ENCODE results near the gene TNRC6C. TPM values are rescaled to one million over a fixed set of nuclear protein-coding genes. Genes with fewer than 3 reads are reported as not detected.
"Not testable (repeated sequence)": the region's sequence is repeated elsewhere in the genome, so short reads cannot be mapped to it uniquely, and the experiment has no call there.

Gene TNRC6C
- total RNA-seq, 2 experiments from 2014 or later = 19.6 to 20.3 TPM

- no peak for ATAC-seq
- DNase-seq = no peak
- Mint-ChIP-seq H3K4me3 (no peak overlapping the region), H3K36me3 (ENCODE audit: low read depth) (no peaks in the 10 kb centered on the region), H3K9me3 (ENCODE audit: low read depth) (no peaks in the 10 kb centered on the region), H3K4me1 (peaks cover 16% of the 10 kb centered on the region), H3K27ac (no peak overlapping the region), H3K27me3 (no peaks in the 10 kb centered on the region)
- CTCF ChIA-PET = interaction anchor here (0.6 to 0.7 kb wide), 2 partner anchors 71 to 1673 kb away, joined by 3 read pairs; no protein-coding TSS in a partner anchor
- intact Hi-C loops (cut with DNase I, micrococcal nuclease) = no loop called here
- POLR2A ChIA-PET = no interaction called here
These were observed 23.4 kb upstream of the TNRC6C start for GRCh38 chr17:77935121-77935571.

GRCh38 chr17:77935744-77936143 is 22.8 kb upstream of the TNRC6C start:
- POLR2A ChIA-PET; H3K36me3 Mint-ChIP-seq (ENCODE audit: low read depth); H3K9me3 Mint-ChIP-seq (ENCODE audit: low read depth); DNase-seq; H3K4me3 Mint-ChIP-seq; H3K27me3 Mint-ChIP-seq; H3K27ac Mint-ChIP-seq; CTCF ChIA-PET; intact Hi-C loops (cut with DNase I, micrococcal nuclease); ATAC-seq: not testable (repeated sequence)
- H3K4me1 Mint-ChIP-seq = peaks cover 16% of the 10 kb centered on the region

DNA sequence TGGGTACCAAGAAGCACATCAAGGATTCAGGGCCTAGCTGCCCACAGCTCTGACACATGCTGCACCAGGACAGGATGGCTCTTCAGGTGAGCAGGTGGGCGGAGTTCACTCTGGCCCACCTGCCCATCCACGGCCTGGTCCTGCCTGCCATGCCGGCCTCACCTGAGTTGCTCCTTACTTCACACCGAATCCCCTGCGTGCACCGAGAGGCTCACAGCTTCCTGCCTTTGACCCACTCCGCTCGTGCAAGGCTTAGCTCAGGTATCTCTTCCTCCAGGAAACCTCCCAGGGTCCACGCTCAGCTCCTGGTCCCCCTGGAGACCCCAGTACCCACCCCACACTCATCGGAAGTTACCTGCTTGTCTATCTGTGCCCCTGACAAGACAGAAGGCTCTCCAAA is 21.6 kb upstream of the TNRC6C start:
- Mint-ChIP-seq H3K4me1 (peaks cover 16% of the 10 kb centered on the region), H3K27ac (no peak overlapping the region), H3K9me3 (ENCODE audit: low read depth) (no peaks in the 10 kb centered on the region), H3K27me3 (no peaks in the 10 kb centered on the region), H3K4me3 (no peak overlapping the region), H3K36me3 (ENCODE audit: low read depth) (no peaks in the 10 kb centered on the region)
- intact Hi-C loops (cut with DNase I, micrococcal nuclease) = no loop called here
- POLR2A ChIA-PET = interaction anchor here (0.7 kb wide), 1 partner anchor 84 kb away, joined by 5 read pairs; no protein-coding TSS in a partner anchor
- DNase-seq (no peak), ATAC-seq (no peak)
- CTCF ChIA-PET = no interaction called here

- POLR2A ChIA-PET = no interaction called here
- H3K27me3 Mint-ChIP-seq = no peaks in the 10 kb centered on the region
- no peaks in the 10 kb centered on the region for H3K4me1 Mint-ChIP-seq
- ATAC-seq = no peak
- no peak for DNase-seq
- no peaks in the 10 kb centered on the region for H3K9me3 Mint-ChIP-seq (ENCODE audit: low read depth)
- intact Hi-C loops (cut with DNase I, micrococcal nuclease) = no loop called here
- H3K36me3 Mint-ChIP-seq (ENCODE audit: low read depth) = no peaks in the 10 kb centered on the region
- H3K27ac Mint-ChIP-seq = no peak overlapping the region
- CTCF ChIA-PET = interaction anchor here (0.7 kb wide), 1 partner anchor 157 kb away, joined by 5 read pairs; no protein-coding TSS in a partner anchor
- no peak overlapping the region for H3K4me3 Mint-ChIP-seq
These were observed 17.5 kb upstream of the TNRC6C start for GRCh38 chr17:77941004-77941403.

- Mint-ChIP-seq H3K27me3 (peaks cover 2% of the 10 kb centered on the region), H3K4me1 (no peaks in the 10 kb centered on the region), H3K9me3 (ENCODE audit: low read depth) (no peaks in the 10 kb centered on the region), H3K27ac (no peak overlapping the region), H3K36me3 (ENCODE audit: low read depth) (no peaks in the 10 kb centered on the region), H3K4me3 (no peak overlapping the region)
- intact Hi-C loops (cut with DNase I, micrococcal nuclease) = no loop called here
- no peak for ATAC-seq
- POLR2A ChIA-PET = no interaction called here
- CTCF ChIA-PET = no interaction called here
- DNase-seq = no peak
These were observed 16.2 kb upstream of the TNRC6C start for GRCh38 chr17:77942112-77942988.

GRCh38 chr17:77943971-77944370 is 14.5 kb upstream of the TNRC6C start:
- Mint-ChIP-seq H3K4me1 (no peaks in the 10 kb centered on the region), H3K4me3 (no peak overlapping the region), H3K36me3 (ENCODE audit: low read depth) (no peaks in the 10 kb centered on the region), H3K27ac (no peak overlapping the region), H3K27me3 (peaks cover 2% of the 10 kb centered on the region), H3K9me3 (ENCODE audit: low read depth) (peaks cover 2% of the 10 kb centered on the region)
- POLR2A ChIA-PET = interaction anchor here (0.6 kb wide), 1 partner anchor 368 kb away, joined by 4 read pairs; no protein-coding TSS in a partner anchor
- ATAC-seq (no peak), DNase-seq (no peak)
- CTCF ChIA-PET = interaction anchor here (0.6 to 1.1 kb wide), 3 partner anchors 34 to 61 kb away, joined by 3 to 4 read pairs (median 3); no protein-coding TSS in a partner anchor
- intact Hi-C loops (cut with DNase I, micrococcal nuclease) = no loop called here

- peaks cover 2% of the 10 kb centered on the region for H3K27me3 Mint-ChIP-seq
- DNase-seq = no peak
- intact Hi-C loops (cut with DNase I, micrococcal nuclease) = no loop called here
- no peaks in the 10 kb centered on the region for H3K36me3 Mint-ChIP-seq (ENCODE audit: low read depth)
- CTCF ChIA-PET = interaction anchor here (0.6 to 1.1 kb wide), 3 partner anchors 13 to 47 kb away, joined by 3 read pairs; no protein-coding TSS in a partner anchor
- H3K4me1 Mint-ChIP-seq = no peaks in the 10 kb centered on the region
- POLR2A ChIA-PET = no interaction called here
- no peak for ATAC-seq
- H3K27ac Mint-ChIP-seq = no peak overlapping the region
- no peak overlapping the region for H3K4me3 Mint-ChIP-seq
- H3K9me3 Mint-ChIP-seq (ENCODE audit: low read depth) = peaks cover 2% of the 10 kb centered on the region
These were observed 13.9 kb upstream of the TNRC6C start for GRCh38 chr17:77944390-77945222.

DNA sequence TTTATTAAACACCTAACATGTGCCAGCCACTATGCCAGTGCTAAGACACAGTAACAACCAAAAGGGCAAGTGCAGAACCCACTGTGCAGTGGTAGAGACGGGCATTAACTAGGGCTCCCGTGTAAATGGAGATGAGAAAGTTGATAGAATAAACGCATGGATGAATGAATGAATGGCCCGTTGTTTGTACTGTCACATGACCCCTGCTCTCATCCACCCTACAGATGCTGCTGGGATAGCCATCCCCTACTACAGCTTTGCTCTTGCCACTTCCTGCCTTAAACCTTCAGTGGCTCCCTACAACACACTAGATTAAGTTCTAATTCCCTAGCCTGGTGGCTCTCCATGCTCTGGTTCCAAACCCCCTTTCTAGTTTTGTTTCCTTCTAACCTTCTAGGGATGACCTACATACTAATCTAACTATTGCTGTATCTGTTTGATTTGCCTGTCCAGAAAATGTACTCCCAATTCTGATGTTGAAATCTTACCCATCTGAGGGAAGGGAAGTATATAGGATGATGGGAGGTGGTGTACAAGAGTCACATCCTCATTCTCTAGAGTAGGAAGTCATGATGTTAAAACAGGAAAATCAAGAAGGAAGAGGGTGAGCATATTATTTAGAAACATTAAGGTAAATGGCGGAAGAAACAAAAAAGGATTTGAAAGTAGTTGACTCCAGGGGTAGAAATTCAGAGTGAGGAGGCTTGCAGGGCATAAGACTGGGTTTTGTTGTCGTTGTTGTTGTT is 11.4 kb upstream of the TNRC6C start:
- no peak overlapping the region for H3K4me3 Mint-ChIP-seq
- ATAC-seq (no peak), DNase-seq (no peak)
- ChIA-PET POLR2A (interaction anchor here (1.0 kb wide), 1 partner anchor 11 kb away, joined by 4 read pairs; the partner anchor contains the start of gene TNRC6C), CTCF (interaction anchor here (1.9 kb wide), 1 partner anchor 19 kb away, joined by 4 read pairs; no protein-coding TSS in a partner anchor)
- no peaks in the 10 kb centered on the region for H3K4me1 Mint-ChIP-seq
- intact Hi-C loops (cut with DNase I, micrococcal nuclease) = no loop called here
- H3K27ac Mint-ChIP-seq = no peak overlapping the region
- peaks cover 2% of the 10 kb centered on the region for H3K9me3 Mint-ChIP-seq (ENCODE audit: low read depth)
- no peaks in the 10 kb centered on the region for H3K36me3 Mint-ChIP-seq (ENCODE audit: low read depth)
- peaks cover 3% of the 10 kb centered on the region for H3K27me3 Mint-ChIP-seq

DNA sequence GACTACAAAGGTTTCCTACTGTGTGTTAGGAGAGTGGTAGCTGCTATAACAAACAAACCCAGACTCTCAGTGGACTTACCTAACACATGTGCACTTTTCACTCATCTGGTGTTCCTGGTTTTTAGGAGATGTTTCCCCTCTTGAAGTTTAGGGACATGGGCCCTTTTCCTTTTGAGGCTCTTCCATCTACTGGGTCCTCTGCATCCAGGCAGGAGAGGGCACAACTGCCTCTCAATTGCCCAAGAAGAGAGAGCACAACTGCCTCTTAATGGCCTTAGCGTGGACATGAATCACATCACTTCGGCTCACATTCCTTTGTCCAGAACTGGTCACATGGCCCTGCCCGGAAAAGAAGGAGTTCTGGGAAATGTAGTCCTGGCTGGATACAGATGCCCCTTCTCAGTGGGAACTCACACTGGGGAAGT is 9.8 kb upstream of the TNRC6C start:
- ChIA-PET CTCF (interaction anchor here (0.8 to 1.9 kb wide), 2 partner anchors 17 to 76 kb away, joined by 3 to 4 read pairs; no protein-coding TSS in a partner anchor), POLR2A (no interaction called here)
- DNase-seq = no peak
- Mint-ChIP-seq H3K4me3 (no peak overlapping the region), H3K27me3 (peaks cover 6% of the 10 kb centered on the region), H3K9me3 (ENCODE audit: low read depth) (peaks cover 2% of the 10 kb centered on the region), H3K4me1 (no peaks in the 10 kb centered on the region), H3K27ac (no peak overlapping the region), H3K36me3 (ENCODE audit: low read depth) (no peaks in the 10 kb centered on the region)
- intact Hi-C loops (cut with DNase I, micrococcal nuclease) = no loop called here
- ATAC-seq = no peak

DNA sequence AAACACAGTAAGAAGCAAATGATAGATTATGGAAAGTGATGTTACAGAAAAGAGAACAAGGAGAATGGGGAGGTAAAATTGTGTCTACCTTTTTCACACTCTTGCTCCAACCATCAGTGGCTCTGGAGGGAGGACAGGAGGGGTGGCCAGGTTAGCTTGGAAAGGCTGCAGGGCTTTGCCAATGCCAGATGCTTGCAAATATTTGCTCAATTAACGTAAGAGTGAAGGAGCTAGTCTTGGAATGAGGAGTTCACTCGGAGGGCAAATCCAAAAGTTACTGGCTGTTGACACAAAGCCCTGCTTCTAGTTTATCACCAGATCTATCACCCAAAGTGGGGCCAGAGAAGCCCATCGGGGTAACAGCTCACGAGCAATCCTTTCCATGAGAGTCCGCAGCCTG is 7.4 kb upstream of the TNRC6C start:
- Mint-ChIP-seq H3K27ac (no peak overlapping the region), H3K4me3 (no peak overlapping the region), H3K27me3 (peaks cover 6% of the 10 kb centered on the region), H3K4me1 (no peaks in the 10 kb centered on the region), H3K36me3 (ENCODE audit: low read depth) (no peaks in the 10 kb centered on the region), H3K9me3 (ENCODE audit: low read depth) (peaks cover 2% of the 10 kb centered on the region)
- ChIA-PET POLR2A (no interaction called here), CTCF (no interaction called here)
- intact Hi-C loops (cut with DNase I, micrococcal nuclease) = no loop called here
- no peak for ATAC-seq
- DNase-seq = no peak

- H3K9me3 Mint-ChIP-seq (ENCODE audit: low read depth) = peaks cover 2% of the 10 kb centered on the region
- DNase-seq (no peak), ATAC-seq (no peak)
- H3K36me3 Mint-ChIP-seq (ENCODE audit: low read depth) = no peaks in the 10 kb centered on the region
- no peak overlapping the region for H3K4me3 Mint-ChIP-seq
- CTCF ChIA-PET = no interaction called here
- intact Hi-C loops (cut with DNase I, micrococcal nuclease) = no loop called here
- peaks cover 8% of the 10 kb centered on the region for H3K27me3 Mint-ChIP-seq
- POLR2A ChIA-PET = no interaction called here
- H3K27ac Mint-ChIP-seq = no peak overlapping the region
- H3K4me1 Mint-ChIP-seq = peaks cover 6% of the 10 kb centered on the region
These were observed 6.1 kb upstream of the TNRC6C start for GRCh38 chr17:77952368-77952767.

Data from activated CD4-positive, alpha-beta T cell treated with anti-CD3 and anti-CD28 coated beads for 36 hours (primary cell).